HG02970 (cell line): ENCODE measurements around the gene GPR65.
"Not testable (repeated sequence)": the region's sequence is repeated elsewhere in the genome, so short reads cannot be mapped to it uniquely, and the experiment has no call there.

Experiments used
- ATAC-seq: cut with Tn5 transposase; IDR thresholded peaks from one replicate; pipeline ENCODE4 v1.9.1; 2021; ENCODE audit warnings: mild to moderate bottlenecking, moderate library complexity, moderate number of reproducible peaks; ENCODE audit not compliant: unreplicated experiment, low FRiP score

GPR65 gene

DNA sequence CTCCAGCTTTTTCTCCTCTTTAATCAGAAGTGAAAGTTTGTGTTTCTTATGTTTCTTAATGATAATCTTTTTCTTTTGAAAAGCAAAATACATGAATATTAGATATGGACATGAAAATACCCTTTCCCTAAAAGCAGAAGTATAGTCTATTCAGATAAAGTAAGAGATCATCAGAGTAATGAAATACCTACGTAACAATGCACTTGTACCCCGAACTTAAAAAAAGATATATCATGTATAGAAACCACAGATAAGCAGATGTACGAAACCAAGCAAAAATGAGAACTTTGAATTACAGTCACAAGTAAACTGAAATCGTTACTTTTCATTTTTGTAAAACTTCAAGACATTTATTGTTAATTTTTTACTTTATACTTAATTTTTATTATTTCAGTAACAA is 1.5 kb upstream of the GPR65 start:
- no peak for ATAC-seq

DNA sequence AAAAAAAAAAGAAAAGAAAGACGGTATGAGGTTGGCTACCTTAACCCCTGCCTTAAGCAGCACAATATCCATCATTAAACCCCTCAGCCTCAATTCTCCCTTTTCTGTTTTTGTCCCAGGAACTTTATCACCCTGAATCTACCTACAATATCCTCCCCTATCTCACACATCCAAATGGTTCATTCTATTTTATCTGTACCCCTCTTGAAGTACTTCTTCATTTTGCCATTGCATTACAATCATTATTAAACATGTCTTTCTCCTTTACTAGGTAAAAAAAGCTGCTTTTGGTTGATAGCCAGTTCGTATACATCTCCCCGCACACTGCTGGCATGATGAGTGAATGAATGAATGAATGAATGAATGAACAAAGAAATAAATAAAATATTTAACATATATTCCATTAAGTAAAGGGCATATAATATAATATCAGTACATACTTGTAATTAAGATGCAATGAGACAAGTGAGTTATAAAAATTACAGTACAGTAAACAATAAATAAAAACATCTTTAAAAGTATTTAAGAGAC is 364 bp upstream of the GPR65 start:
- ATAC-seq: no peak

DNA sequence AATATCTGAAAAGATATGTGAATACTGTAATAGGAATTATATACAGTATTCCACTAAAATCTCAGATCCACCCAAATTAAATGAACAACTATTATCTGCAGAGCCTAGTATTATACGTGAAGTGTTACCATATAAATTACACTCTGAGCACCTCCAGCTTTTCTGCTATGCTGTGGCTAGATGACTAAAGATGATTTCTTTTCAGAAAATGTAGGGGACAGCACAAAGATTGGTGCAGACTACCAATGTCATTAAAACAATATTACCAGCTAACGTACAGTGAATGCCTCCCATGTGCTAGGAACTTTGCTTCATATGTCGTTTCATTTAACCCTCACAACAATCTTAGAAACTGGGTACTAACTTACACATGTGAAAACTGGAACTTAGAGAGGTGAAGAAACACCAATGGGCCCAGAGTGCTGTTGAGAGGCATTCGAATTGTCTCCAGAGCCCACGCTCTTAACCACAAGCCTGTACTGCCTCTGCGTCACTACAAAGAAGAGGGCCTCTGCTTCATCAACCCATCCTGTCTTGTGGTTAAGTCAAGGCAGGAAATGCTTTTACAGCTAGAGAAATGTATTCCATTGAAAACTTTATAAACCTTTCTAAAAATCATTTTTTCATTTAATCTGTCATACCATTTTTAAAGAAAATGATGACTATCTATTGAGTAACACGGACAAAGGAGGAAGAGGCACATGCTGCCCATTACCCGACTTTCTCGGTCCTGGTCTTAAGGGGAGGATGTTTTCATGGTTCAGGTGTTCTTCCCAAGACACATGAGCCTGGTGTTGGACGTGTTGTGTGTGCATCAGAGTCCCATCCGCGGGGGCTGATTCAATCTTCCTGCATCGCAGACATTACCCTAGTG is 1.3 kb downstream of the GPR65 start:
- ATAC-seq: peak; percentile 65

DNA sequence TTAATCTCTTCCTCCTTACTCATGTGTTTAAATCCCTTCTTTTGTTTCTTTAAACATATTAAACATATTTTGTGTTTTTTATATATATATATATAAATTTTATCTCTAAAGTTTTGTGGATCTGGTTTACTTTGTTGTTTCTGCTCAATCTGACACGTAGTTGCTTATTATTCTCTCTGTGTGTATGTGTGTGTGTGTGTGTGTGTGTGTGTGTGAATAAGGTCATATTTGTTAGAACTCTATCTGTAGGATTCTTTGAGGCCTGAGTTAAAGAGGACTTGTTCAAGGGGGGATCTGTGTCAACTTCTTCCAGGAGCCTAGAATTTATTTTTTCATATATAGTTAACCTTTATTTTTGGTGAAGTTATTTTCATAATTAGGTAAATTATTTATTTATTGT is 2.7 kb downstream of the GPR65 start:
- ATAC-seq: no peak

DNA sequence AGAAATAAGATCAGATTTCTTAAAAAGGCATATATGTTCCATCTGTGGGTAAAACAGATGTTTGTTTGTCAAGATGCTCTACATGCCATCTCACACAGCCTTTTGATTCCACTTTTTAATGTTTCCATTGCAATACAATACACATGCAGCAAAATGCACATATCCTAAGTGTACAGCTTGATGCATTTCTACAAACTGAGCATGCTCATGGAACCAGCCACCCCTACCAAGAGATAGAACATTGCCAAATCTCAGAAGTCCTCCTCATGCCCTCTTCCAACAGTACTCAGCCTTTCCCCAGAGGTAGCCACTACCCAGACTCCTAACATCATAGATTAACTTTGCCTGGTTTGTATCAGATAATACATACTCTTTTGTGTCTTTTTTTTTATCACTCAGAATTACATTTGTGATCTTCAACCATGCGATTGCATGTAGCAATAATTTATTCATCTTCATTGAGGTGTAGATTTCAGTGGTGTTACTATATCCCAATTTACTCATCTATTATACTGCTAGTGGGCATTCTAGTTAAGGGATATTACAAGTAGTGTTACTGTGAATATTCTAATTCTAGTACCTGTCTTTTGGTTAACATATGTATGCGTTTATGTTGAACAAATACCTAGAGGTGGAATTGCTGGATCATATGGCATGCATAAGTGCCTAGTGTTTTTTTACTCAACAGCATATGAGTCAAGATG is 3.3 kb downstream of the GPR65 start:
- ATAC-seq: no peak

DNA sequence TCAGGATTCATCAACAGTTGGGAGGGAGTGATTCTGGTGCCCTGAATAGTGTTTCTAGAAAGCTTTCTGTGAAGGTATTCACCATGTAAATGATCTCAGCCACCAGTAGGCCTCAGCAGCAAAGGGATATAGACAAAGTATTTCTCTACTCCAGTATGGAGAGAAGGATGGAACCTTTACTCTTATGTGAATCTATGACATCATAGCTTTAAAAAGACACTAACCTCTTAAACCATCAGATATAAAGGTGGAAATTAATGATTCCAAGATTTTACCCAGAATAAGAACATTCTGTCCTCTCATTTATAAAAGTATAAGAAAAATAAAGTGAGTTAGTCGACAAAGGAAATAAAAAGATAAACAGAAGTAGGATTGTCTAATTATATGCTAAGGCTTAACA is 4.6 kb downstream of the GPR65 start:
- ATAC-seq: no peak

DNA sequence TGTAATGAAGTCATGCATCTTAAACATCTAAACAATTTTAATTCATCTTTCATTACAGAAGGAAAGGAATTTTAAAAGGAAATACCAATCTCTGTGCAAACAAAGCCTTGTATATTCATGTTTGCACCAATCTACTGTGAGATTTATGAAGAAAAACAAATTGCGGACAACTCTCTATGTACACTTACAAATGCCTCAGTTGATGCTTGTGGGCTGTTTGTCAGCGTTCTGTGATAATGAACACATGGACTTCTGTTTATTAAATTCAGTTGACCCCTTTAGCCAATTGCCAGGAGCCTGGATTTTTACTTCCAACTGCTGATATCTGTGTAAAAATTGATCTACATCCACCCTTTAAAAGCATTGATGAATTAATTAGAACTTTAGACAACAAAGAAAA is 5.4 kb downstream of the GPR65 start:
- ATAC-seq: no peak

DNA sequence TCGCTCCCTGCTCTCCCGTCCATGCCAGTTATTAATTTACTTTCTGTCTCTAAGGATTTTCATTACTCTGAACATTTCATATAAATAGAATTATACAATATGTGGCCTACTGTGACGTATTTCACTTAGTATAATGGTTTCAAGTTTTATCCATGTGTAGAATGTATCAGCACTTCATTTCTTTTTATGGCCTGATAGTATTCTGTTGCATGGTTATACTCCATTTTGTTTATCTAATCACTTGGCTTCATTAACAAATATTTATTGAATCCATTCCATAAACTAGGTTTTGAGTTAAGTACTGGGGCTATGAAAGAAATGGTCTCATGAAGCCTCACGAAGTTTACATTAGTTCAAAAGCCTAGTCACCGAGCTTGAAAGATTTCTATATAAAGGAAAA is 7.6 kb downstream of the GPR65 start:
- no peak for ATAC-seq

DNA sequence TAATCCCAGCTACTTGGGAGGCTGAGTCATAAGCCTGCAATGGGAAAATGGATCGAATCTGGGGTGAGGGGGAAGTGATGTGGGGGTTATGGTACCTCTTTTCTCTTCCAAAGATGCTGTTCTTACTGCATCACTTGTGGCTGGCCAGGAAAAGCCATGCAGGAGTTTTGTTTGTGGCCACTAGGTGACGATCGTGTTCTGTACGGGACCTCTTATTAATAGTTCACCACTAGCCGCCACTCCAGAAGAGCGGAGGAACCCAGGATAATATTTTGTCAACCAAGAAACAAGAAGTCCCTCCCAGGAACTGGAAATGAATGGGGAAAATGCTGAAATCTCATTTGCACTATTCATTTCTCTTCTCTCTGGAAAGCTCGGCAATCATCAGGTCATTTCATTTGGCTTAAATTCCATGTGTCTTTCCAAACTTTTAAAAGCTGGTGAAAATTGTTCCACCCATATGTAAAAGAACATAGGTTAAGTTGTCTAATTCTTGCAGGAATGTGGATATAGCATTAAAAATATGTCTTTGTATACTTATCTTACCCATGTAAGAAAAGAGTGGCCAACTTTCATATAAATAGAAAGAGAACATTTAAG is 8.9 kb downstream of the GPR65 start:
- ATAC-seq: peak; percentile 89

DNA sequence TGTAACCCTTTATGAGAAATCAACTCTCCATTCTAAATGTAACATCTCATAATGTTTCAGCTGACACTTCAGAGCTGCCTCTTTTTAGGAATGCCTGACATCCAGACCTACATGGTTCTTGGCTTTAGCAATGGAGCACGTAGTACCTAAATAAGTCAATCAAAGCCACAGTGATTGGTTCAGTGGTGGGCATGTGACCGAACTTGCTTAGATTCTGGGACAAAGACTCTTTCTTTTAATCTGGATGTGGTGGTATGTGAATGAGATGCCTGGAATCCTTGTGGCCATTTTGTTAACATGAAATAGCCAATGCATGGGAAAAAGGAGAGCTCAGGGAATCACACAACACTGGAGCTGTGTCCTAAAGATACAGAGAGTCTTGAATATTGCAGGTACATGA is 11.8 kb downstream of the GPR65 start:
- no peak for ATAC-seq

DNA sequence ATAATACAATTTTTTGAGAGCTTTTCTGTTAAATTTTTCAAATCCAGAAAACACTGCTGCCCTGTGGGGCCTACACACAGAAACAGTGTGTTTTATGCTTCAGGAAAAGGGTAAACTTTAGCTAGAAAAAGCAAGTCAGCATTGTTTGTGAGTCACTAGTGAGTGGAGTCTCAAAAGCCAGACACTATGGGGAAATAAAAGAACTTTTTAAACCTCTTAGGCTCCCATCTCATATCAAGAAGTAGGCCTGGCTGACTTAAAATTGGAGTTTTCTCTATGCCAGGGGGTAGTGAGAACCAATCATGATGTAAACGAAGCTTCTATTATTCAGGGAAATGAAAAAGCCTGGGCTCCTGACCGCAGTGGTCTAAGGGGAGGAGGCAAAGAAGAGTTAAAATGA is 12.6 kb downstream of the GPR65 start:
- no peak for ATAC-seq

DNA sequence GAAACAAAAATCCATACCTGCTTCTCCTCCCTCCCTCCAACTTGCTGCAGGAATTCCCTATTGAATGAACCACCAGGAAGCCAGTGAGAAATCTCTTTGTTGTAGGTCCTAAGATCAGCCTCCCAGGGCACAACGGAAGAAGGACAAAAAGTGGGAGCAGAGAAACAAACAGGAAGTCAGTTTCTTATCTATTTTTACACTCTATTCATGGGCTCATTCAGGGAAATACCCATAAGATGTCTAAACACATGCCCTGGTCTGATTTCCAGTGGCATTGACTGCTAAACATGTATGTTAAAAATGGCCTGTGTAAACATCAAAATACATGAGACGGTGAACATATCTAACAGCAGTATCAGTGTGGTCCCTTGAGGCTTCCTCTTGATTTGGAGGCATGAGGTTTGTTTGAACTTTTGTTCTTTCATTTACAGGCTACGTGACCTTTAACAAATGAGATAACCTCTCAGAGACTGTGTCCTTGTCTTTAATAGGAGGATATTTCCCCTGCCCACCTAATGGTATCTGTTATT is 18.8 kb downstream of the GPR65 start:
- ATAC-seq: no peak

DNA sequence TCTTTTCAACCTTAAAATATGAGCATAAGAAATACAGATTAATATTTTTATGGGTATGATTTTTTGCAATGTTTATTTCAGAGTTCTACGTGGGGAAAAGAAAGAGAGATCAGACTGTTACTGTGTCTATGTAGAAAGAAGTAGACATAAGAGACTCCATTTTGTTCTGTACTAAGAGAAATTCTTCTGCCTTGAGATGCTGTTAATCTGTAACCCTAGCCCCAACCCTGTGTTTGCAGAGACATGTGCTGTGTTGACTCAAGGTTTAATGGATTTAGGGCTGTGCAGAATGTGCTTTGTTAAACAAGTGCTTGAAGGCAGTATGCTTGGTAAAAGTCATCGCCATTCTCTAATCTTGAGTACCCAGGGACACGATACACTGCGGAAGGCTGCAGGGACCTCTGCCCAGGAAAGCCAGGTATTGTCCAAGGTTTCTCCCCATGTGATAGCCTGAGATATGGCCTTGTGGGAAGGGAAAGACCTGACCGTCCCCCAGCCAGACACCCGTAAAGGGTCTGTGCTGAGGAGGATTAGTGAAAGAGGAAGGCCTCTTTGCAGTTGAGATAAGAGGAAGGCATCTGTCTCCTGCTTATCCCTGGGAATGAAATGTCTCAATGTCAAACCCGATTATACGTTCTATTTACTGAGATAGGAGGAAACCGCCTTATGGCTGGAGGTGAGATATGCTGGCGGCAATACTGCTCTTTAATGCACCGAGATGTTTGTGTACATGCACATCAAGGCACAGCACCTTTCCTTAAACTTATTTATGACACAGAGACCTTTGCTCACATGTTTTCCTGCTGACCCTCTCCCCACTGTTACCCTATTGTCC is 19.5 kb downstream of the GPR65 start:
- not testable (repeated sequence) for ATAC-seq

DNA sequence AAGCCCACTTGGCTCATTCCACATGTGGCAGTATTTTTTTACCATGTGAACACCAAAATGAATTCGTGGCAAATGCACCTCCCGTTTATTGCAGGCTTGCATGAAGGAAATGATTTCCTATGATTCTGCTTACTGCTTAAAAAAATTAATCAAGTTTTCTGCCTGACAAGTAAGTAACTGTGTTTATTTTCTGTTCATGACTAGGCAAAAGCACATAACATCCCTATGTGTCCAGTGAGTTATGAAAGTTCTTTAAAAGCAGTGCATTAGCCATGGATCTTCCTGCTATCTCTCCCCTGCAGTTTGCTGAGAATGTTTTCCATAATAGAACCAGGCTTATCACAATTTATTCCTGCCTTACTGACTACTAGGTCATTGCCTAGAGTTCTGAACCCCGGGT is 20.4 kb downstream of the GPR65 start:
- no peak for ATAC-seq

DNA sequence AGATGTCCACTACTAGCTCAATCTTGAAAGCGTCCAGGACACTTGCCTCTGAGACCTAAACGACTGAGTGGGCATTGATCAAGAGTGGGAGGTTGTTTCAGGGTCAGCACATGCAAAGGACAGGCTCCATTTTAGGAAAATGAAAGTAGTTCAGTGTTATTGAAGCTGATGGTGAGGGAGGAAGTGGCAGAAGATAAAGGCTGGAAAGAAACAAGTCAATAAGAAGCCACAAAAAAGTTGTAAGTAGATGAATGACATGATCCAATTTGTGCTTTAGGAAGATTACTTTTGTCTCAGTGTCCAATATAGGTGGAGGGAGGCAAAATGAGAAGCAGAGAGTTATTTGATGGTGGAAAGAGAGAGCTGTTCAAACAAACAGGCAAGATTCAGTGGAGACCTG is 22.0 kb downstream of the GPR65 start:
- ATAC-seq: no peak

DNA sequence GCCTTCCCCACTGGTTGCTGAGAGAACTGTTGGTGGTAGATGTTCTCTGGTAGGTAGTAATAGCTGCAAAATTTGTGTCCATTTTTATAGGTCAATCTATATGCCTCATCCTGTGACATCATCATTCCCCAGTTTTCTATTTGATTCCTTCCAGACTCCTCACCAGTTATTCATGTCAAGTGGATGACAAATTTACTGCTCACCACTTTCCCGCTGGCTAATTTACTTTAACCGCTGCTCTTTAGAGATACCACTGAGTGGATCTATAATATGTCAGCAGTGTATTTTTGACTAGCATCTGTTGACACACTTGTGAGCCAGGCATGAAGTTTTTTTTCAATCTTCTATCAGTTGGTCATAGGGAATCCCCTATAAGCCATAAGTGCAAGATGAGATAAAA is 24.6 kb downstream of the GPR65 start:
- ATAC-seq: no peak

DNA sequence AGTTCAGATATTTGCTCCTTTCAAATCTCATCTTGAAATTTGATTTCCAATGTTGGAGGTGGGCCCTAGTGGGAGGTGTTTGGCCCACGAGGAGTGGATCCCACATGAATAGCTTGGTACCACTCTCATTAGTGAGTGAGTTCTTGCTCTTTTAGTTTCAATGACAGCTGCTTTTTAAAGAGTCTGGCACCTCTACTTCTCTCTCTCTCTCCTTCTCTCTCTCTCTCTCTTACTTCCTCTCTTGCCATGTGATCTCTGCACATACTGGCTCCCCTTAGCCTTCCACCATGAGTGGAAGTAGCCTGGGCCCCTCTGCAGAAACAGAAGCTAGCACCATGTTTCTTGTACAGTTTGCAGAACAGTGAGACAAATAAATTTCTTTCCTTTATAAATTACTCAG is 25.1 kb downstream of the GPR65 start:
- ATAC-seq: no peak

DNA sequence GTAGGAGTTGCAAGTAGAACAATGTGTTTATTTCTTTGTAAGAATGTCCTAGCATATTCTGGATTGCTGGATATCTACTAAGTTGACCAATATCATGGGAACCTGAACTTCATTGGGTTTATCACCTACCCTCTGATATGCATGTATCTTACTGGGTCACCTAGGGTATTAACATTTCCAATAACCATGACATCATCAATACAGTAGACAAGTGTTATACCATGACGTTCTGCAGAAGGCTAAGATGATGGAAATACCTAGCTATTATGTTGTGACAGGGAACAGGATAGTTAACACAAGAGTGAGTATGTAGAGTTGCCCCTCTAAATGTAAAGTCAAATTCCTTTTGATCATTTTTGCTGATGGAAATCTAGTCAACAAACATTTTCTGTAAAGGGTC is 26.0 kb downstream of the GPR65 start:
- ATAC-seq: no peak

DNA sequence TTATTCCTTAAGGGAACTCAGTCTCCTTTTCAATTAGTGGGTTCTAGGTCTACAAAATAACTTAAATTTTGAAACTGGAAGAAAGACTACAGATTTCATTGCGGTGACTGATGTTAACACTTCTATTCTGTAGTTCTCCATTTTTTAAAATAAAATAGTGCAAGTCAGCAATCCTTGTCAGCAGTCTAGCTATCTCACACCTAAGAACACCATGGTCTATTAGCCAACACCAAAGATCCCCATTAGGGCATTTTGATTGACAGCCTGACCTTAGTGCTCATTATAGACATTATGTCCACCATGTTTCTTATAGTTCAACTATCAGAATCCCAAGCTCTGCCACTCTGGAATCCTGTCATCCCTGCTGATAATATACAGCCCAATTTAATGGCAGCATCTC is 27.4 kb downstream of the GPR65 start:
- ATAC-seq: no peak

DNA sequence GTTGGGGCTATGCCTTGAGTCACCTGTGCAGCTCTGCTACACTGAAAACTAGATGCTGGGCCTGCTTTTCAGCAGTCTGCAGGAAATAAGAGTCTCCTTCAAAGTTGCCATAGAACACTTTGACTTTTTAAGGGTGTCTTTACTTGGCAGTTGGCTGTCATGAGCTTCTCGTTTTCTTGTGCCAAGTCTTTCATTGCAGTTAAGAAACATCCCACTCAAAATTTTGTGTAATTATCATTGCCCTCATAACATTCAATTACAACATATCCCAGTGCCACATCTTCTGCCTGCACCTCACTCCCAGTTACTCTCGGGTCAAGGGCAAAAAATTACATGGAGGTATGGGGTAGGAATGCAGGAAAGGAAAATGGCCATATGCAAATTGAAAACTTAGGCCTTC is 29.1 kb downstream of the GPR65 start:
- ATAC-seq: no peak
